ENCODE results near the gene PXMP2.
"Not testable (repeated sequence)": the region's sequence is repeated elsewhere in the genome, so short reads cannot be mapped to it uniquely, and the experiment has no call there.

The PXMP2 gene

DNA sequence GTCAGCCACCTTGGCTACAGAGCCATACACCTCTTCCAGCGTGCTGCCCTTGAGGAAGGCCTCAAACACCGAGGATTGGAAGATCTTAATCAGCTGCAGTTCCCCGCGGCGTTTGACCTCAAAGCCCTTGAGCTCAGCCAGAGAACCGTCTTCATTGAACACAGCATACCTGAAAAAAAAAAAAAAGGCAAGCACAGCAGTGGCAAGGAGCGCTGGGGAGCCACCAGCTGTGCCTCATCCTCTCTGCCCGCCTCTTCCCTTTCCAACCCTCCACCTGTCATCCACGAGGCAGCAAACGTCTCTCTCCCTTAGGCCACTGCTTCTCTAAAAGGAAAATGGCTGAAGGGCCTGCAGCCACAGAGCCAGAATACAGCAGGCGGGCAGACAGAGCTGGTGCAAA is 26.4 kb upstream of the PXMP2 start:
- DNase-seq: no peak

DNA sequence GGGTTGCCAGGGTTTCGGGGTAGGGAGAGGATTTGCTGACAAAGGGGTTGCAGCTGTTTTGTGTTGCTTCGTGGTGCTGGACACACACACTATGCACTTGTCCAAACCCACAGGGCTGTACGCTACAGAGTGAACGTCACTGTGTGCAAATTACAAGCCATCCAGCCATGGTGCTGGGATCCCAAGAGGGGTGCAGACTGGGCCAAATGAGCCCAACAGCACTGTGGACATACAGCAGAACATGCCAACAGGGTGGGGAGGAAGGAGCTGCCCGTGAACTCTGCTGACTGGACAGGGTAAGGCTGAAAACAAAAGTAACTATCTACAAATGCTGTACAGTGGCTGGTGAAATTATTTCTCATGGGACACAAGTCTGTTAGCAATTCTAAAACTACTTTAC is 25.4 kb upstream of the PXMP2 start:
- DNase-seq: no peak

- no peak for DNase-seq
These were observed 24.3 kb upstream of the PXMP2 start for GRCh38 chr12:132662901-132663755.

- DNase-seq: no peak
These were observed 22.9 kb upstream of the PXMP2 start for GRCh38 chr12:132664206-132665148.

DNA sequence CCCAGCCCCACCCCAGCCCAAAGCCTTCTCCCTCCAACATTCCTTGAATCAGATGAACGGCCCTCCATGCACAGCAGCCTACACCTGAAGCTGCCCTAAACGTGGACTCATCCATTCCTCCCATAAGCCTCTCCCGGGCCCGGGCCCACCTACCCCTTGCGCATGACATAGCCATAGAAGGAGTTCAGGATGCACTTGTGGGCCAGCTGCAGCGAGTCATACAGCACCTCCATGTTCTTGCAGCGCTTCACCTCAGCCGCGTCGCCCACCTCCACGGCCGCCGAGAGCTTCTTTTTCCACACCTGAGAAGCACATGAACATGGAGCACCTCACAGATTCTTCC is 22.3 kb upstream of the PXMP2 start:
- DNase-seq: no peak

DNA sequence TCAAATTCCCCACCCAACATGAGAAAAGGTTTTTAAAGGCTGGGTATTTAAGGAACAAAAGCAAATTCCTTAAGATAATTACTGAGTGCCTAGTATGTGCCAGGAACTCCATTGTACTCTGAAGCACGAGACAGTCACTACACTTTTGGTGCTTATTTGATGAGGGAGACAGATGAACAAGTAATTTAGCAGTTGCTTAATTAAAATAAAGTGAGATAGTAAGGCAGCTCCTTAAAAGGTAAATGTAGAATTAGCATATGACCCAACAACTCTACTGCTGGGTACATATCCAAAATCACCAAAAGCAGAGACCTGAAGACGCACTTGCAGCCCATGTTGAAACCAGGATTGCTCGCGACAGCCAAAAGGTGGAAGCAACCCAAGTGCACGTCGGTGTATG is 21.6 kb upstream of the PXMP2 start:
- DNase-seq: no peak

GRCh38 chr12:132668191-132669088 is 18.9 kb upstream of the PXMP2 start:
- no peak for DNase-seq

DNA sequence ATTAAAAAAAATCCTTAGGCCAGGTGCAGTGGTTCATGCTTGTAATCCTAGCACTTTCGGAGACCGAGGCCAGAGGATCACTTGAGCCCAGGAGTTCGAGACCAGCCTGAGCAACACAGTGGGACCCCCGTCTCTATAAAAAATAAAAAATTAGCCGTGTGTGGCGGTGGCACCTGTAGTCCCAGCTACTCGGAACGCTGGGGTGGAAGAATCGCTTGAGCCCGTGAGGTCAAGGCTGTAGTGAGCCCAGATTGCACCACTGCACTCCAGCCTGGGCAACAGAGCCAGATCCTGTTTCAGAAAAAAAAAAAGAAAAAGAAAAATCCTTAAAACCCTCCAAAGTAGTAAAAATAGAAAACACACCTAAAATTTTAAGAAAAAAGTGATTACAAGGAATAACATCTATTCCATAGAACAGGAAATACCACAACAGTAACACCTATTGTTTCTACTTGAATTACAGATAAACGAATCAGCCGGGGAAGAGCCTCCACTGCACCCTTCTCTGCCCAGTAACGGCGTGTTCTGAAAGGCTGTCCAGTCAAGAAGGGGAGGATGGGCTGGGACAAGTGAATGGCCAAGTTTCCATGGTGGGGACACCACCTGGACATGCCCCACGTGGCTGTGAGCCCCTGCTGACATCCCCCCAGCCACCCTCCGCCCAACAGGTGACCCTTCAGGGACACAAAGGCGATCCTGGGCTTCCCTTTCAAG is 18.1 kb upstream of the PXMP2 start:
- DNase-seq: no peak

GRCh38 chr12:132672116-132672515 is 15.3 kb upstream of the PXMP2 start:
- DNase-seq: no peak

DNA sequence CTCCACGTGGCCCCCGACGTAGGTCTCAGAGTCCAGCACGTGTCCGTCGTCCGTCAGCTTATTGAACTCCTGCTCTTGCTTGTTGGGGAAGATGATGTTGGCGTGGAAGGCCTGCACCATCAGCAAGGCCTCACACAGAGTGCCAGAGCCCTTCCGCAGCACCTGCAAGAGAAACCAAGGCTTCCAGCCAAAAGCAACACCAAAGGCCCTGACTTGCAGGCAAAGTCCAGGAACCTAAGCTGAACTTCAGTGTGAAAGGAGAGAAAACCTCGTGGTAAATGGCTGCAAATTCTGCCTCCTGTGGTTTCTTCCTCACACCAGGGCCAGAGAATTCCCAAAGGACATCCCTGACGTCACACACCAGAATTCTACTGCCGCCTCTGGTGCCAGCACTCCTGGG is 14.7 kb upstream of the PXMP2 start:
- DNase-seq: no peak

- DNase-seq: no peak
These were observed 13.9 kb upstream of the PXMP2 start for GRCh38 chr12:132673288-132674179.

- DNase-seq: no peak
These were observed 12.8 kb upstream of the PXMP2 start for GRCh38 chr12:132674561-132674960.

GRCh38 chr12:132675757-132676432 is 11.5 kb upstream of the PXMP2 start:
- no peak for DNase-seq

- DNase-seq: no peak
These were observed 9.9 kb upstream of the PXMP2 start for GRCh38 chr12:132677492-132677891.

- no peak for DNase-seq
These were observed 2.0 kb upstream of the PXMP2 start for GRCh38 chr12:132685400-132685799.

DNA sequence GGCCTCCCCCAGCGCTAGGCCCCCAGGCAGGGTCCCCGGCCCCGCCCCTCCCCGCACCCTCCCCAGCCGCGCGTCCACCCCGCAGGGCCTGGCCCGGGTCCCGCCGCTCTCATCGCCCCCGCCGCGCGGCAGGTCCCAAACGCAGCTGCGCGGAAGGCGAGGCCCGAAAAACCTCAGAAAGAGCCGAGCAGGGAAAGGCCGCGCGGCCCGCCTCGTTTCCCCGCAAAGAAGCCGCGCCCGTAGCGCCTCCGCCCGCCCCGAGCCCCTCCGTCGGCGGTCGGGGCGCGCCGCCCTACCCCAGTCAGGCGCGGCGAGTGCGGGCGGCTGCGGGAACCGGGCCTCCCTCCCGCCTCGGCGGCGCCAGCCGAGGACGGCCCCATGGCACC is 569 bp upstream of the PXMP2 start:
- no peak for DNase-seq

DNA sequence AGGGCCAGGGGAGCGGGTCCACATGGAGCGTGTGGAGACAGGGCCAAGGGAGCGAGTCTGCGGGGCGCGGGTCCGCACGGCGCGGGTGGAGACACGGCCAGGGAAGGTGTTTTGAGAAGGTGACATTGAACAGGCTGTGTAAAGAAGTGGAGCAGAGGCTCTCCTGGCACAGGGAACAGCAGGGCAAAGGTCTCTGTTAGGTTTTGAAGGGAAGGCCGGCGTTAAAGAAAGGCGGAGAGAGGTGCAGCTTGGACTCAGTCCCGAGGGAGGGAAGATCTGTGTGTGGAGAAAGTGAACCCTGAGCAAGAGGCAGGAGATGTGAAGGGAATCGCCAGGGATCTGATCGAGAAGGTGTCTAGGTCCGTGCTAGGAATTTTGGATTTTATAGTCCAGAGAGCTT is 1.8 kb downstream of the PXMP2 start:
- no peak for DNase-seq

DNA sequence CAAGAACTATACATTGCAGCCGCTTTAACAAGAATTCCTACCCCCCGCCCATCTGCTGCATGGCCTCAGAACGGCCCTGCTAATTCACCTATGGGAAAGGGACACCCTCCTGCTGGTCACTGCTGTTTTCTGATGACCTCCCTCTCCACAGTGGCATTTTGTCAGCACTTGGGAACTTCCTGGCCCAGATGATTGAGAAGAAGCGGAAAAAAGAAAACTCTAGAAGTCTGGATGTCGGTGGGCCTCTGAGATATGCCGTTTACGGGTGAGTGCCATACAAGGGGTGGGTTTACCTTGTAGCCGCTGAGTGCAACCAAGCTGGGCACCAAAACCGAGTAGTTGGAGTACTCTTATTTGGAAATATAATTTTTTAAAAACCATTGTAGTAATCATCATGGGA is 2.7 kb downstream of the PXMP2 start:
- no peak for DNase-seq

GRCh38 chr12:132692030-132692429 is 4.6 kb downstream of the PXMP2 start:
- not testable (repeated sequence) for DNase-seq

DNA sequence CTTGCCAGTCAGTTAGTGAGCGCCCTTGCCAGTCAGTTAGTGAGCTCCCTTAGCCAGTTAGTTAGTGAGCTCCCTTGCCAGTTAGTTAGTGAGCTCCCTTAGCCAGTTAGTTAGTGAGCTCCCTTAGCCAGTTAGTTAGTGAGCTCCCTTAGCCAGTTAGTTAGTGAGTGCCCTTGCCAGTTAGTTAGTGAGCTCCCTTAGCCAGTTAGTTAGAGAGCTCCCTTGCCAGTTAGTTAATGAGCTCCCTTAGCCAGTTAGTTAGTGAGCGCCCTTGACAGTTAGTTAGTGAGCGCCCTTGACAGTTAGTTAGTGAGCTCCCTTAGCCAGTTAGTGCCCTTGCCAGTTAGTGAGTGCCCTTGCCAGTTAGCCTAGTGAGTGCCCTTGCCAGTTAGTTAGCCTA is 7.5 kb downstream of the PXMP2 start:
- DNase-seq: not testable (repeated sequence)

GRCh38 chr12:132695431-132695830 is 8.0 kb downstream of the PXMP2 start:
- DNase-seq: no peak

Data from NCI-H1417 treated with DMSO at 0.1 percent for 48 hours (cell line).